T1000 (cell line): ENCODE measurements around the gene ANK2.

ENCODE experiments used
- DNase-seq: peaks from one replicate; lab custom pipeline; 2025; ENCODE audit warnings: mixed read lengths; lab: John Stamatoyannopoulos, UW

ANK2 gene

DNA sequence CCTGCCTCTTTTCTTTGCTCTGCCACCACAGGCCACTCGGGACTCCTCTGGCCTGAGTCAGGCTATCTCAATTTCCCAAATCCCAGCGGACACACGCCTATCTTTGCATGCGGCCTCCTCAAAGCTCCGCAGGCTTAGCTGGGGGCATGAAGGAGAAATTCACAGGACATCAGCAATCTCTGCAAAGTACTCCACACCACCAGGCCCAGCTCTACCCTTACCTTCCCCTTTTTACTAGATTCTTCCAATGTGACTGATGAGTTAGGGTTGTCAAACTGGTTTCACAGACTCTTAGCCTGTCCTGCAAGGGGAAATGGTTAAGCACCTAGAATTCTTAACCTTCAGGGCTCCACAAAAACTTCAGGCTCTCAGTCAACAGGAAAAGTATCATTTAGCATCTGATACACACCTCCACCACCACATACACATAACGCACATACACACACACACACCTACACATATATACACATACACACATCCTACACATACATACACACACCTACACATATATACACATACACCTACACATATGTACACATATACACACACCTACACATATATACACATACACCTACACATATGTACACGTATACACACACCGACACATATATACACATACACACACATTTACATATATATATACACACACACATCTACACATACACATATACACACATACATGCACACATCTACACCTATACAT, 349.1 kb downstream of the ANK2 start:
- no peak for DNase-seq

DNA sequence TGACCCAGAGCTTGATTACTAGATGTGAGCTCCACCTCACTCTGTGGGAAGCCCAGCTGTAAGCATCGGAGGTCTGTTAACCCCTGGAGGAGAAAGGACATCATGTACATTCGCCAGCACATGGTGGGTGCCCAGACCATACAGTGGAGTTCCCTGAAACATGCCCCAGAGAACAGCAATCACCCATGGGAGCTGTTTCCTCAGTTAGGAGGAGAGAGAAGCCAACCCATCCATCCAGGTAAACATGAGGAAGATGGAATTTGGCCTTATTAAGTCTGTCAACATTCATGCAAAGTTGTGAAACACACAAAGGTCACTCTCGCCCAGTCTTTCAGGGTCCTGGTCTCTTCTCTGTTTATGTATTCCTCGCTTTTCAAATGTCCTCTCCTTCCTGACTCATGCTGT, 354.7 kb downstream of the ANK2 start:
- no peak for DNase-seq

DNA sequence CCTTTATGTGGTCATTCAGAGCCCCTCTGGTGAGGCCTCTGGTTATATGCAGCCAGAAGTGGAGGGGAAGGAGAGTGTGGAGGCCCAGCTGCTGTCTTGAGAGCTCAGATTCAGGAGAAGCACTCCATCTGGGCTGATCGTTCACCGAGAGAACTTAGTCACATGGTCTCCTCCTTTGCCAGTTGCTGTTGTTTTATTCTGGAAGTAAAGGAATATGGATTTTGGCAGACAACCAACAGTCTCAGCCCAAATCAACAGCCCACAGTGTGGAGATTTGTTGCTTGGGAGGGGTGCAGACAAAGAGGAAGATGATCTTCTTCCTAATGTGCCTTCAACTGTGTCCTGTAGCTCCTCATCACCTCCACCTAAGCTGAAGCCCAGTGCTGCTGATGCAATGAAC, 355.4 kb downstream of the ANK2 start:
- no peak for DNase-seq

DNA sequence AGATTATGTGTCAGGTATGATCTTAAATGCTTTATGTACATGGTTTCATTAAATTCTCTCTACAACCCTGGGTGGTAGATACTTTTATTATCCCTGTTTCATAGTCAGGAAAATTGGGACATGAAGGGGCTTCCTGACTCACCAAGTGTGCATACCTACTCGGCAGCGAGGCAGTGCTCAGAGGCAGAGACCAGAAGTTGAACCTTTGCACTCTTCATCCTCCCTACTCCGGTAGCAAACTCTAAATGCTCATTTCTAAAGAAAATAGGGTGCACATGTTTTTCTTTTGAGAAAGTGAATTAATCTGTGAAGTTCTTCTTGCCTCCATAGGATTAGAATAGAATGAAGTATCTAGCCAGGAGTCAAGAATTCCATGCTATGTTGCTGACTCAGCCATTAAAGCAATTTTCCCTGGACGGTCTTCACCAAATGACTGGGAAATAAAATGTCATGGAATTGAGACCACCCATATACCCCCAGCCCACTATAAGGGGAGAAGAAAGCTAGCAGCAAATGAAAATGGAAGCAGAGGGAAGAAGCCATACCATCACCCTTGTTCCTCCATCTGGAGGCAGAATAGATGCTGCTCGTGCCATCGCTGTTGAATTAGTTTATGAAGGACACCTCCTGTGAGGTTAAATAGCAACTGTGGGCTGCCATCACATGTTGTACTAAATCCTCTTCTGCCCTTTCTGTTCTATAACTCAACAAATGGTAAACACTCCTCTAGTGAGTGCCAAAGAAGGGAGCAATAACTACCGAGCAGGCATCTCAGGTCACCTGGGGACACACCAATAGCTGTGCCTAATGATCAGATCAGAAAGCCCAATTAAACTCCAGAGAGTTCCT, 356.6 kb downstream of the ANK2 start:
- no peak for DNase-seq

DNA sequence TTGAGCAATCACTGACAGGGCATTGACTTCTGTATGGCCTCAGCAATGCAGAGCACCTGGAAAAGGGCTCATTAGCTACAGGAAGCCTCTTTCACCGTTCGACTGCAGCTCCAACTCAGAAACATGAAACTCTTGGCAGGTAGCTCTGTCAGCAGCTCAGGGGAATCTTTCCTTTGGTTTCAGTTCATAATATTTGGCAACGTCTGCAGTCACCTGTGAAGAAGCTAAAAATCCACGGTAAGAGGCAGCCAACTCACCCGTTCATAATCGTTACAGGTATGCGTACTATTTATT, 357.2 kb downstream of the ANK2 start:
- DNase-seq = no peak

DNA sequence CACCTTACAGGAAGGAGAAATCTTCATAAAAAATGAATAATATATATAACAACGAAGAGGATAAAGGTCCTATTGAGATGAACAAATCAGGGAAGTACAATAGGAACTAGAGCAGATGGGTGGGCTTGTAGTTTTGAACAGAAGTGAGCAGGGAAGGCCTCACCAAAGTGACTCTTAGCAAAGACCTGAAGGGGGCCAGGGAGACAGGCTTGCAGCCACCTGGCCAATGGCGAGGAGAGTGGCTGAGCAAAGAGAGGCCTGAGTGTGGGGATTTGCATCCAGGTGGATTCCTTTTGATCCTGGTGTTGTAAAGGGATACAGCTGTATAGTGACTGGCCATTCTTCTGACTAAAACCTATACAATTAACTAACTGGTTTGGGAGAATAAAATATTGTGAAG, 358.0 kb downstream of the ANK2 start:
- no peak for DNase-seq

DNA sequence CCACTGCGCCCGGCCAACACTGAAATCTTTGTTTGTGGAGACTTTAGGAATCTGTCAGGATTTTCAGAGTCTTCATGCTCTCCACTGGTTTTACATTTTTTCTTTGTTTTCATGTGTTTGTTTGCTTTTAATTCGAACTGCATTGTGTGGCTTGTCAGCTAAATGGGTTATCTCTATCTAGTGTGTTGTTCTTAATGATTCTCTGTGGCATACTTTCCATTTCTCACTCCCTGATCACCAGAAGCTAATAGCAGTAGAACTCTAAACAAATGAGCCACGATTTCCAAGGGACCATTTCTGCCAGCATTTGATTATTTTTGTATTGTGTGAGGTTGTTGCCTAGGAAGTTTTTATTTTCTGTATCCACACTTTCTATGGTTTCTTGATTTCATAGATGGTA, 359.7 kb downstream of the ANK2 start:
- DNase-seq = no peak

DNA sequence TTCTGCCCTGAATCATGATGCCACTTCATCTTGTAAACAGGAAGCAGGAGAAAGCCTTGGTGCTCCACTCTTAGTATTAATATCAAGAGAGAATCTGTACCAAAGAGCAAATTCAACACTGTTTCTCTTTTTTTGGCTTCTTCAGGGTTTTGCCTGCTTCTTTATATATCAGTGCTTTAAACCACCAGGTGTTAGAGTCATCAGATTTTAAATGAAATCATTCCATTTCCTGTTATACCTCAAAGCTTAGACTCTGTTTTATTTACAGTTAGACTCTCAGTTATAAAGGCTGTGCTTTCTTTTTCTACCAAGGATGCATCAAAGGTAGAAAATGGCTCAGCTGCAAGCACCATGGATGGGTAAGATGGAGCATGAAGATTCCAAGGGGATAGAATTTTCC, 361.2 kb downstream of the ANK2 start:
- no peak for DNase-seq

DNA sequence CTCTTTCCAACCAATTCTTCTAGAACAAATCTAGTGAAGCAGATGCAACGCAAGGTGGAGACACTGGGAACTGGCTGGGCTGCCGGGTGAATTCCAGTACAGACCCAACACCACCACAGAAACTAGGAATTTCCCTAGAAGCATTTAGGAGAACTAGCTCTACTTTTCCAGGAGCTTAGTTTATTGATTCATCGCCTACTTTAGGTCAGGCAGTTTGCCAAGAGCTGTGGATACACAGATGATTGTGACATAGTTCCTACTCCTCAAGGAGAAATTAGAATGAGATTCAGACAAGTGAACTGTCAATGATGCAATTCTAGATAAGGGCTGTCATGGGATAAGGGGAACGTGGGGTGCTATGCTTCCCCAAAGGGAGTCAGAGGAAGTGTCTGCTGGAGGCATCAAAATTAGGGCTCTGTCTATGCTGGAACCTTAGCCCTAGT, 362.1 kb downstream of the ANK2 start:
- DNase-seq = peak; percentile 64

DNA sequence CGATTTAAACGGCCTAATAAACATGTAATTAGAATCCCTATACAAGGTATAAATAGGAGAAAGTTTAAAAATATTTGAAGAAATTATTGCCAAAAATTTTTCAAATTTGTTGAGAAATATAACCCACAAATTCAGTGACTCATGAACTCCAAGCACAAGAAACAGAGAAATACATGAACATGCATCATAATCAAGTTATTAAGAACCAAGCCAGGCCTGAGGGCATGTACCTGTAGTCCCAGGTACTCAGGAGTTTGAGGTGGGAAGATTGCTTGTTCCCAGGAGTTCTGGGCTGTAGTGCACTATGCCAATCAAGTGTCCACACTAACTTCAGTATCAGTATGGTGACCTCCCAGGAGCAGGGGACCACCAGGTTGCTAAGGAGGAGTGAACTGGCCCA, 370.2 kb downstream of the ANK2 start:
- DNase-seq = no peak

DNA sequence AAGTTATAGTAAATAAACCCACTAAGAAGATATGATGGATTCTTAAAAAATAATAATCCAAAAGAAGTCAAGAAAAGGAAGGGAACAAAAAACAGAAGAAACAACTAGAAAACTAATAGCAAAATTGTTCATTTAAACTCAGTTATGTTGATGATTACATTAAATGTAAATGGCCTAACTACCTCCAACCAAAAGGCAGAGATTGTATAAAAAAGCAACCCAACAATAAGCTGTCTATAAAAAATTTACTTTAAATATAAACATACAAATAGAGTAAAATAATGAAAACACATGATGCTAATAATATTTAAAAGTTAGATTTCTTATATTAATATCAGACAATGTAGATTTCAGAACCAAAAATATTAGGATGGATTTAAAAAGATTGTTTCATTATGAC, 371.5 kb downstream of the ANK2 start:
- DNase-seq = no peak

DNA sequence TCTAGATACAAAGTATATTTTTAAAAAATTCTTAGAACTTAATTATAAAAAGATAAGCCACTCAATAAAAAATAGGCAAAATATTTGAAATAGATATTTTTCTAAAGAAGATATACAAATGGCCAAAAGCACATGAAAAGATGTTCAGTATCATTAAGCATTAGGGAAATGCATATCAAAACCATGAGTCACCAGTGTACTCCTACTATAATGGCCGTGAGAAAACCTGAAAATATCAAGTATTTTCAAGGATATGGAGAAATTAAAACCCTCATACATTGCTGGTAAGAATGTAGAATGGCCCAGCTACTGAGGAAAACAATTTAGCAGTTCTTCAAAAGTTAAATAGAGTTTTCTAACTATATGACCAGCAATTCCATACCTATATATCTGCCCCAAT, 374.2 kb downstream of the ANK2 start:
- DNase-seq = no peak

DNA sequence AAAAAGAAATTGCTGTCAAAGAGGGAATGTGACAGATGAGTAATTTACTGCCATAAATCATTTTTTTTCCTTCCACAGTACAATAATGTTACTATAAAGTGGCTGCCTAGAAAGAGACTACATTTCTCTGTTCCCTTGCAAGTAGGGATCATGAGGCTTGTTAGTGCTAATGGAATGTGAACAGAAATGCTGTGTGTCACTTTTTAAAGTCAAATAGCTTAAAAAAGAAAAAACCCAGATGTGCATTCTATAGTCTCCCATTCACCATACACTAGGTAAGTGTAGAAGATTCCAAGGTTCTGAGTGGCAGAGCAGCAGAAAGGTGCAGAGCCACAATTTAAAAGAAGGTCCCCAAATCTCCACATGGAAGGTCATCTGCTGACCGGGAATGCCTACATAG, 383.7 kb downstream of the ANK2 start:
- DNase-seq = no peak
